GM11168 (cell line): Measurements from ENCODE around the gene PLK3.

ENCODE experiments used
- in situ Hi-C: fragments of 300-500 bp; cut with MboI; formaldehyde crosslinking; loops from one replicate; pipeline ENCODE4 v1.12.0; 2022; ENCODE audit warnings: low sequenced_read_pairs; ENCODE audit not compliant: unreplicated experiment

PLK3 gene

DNA sequence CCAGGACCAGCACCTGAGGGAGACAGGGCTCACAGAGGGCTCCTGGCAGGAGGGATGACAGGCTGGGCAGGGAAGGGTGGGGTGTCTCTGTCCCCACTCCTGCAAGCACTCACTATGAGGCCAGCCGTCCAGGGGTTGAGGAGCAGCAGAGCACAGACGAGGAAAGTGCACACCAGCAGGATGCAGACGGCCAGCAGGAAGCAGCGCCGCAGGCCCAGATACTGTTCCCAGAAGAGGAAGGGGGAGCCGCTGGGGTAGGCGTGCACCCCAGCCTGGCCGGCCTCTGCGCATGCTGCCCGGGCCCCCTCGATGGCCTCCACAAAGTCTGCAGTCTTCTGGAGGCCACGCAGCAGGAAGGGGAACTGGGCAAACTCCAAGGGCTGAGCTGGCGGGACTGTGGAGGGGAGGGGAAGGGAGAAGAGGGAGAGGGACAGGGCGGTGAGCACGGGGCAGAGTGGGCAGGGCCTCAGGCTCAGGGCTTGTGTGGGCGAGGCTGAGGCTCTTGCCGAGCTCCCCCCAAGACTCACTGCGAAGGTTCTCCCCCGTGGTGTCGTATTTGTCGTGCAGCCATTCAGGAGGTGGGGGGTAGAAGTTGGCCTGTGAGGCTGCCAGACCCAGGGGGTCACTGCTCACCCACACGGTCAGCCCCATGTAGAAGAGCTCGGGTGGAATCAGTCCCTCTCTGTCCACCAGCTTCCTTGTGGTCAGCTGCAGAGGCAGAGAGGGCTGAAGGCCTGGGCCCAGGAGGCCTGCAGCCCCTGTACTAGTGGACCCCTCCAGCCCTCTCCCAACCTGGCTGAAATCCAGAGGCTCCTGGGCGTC is 26.4 kb downstream of the PLK3 start:
- in situ Hi-C loops: loop anchor here (25.0 kb wide), 1 partner anchor 461 kb away; no protein-coding TSS in a partner anchor

DNA sequence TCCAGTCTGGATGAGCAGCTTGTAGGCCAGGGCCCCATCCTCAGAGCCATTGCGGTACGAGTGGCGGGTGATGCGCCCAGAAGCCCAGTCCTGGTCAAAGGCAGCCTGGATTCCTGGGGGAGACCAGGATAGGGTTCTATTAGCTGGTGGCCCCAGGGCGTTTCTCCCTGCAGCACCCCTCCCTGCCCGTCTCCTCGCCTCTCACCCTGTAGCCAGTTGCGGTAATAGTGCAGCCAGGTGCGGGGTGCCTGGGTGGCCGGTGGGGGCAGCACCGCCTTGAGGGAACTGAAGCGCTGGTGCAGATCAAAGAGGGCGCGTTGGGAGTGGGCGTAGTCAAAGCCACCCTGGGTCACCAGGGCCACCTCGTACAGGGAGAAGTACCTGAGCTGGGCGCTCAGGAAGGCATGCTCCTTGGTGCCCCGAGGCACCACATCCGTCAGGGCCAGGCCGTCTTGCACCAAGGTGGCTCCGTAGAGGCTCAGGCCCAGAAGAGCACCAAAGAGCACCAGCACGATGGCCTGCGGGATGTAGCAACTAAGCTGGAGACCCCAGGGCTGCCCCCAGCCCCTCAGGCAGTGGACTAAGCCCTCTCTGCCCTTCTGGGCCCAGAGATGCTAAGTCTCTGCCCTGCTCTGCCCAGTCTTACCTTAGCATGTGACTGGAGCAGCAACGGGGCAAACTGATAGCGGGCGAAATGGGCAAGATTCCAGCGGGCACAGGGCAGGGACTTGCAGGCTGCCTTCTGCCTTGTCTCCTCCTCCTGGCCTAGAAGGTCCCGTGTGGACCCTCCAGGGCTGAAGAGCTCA is 27.2 kb downstream of the PLK3 start:
- in situ Hi-C loops: loop anchor here (25.0 kb wide), 1 partner anchor 460 kb away; no protein-coding TSS in a partner anchor

DNA sequence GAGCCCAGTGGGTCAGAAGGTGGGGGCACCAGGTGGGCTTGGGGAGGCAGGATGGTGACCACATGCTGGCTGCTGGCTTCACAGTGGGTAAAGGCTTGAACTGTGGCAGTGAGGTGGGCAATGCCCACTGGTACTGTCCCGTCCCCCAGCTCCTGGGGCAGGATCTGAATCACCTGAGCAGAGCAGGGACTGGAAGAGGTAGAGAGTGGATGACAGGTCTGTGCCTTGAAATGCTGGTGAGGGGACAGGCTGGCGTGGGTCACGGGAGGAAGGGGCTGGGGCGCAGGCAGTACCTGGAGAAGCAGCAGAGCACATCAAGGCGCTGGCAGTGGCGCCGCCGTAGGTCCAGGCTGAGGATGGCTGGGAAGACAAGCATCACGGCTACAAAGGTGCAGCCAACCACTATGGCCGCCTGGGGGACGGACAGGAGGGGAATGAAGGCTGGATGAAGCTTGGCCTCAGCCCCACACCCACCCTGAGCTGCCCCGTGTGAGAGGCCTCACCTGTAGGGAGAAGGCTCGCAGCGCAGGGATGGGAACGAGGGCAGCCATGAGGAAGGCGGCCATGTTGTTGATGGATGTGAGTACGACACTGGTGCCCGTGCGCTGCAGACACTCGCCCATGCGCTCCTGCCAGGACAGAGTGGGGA is 27.9 kb downstream of the PLK3 start:
- in situ Hi-C loops: loop anchor here (25.0 kb wide), 1 partner anchor 459 kb away; no protein-coding TSS in a partner anchor

DNA sequence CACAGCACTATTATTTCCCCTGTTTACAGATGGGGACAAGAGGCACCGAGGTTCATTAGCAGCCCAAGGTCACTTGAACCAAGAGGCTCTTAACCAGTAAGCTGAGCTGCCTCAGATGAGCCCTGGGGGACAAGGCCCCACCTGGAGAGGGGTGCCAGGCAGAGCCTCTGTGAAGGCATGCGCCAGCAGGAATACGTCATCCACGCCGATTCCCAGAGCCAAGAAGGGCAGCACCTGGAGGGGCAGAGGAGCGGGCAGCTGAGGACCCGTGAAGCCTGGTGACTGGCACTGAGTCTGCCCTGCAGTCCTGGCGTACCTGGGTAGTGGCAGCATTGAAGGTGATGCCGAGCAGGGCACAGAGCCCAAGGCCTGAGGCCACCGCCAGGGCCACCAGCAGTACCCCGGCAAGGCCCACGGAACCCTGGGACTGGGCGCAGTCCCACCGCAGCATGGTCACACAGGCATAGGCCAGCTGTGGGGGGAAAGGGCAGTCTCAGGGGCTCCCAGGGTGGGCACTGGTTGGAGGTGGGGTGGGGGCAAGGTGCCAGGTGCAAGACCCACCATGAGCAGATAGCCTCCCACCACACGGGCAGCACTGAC is 28.8 kb downstream of the PLK3 start:
- in situ Hi-C loops: loop anchor here (25.0 kb wide), 1 partner anchor 458 kb away; no protein-coding TSS in a partner anchor

DNA sequence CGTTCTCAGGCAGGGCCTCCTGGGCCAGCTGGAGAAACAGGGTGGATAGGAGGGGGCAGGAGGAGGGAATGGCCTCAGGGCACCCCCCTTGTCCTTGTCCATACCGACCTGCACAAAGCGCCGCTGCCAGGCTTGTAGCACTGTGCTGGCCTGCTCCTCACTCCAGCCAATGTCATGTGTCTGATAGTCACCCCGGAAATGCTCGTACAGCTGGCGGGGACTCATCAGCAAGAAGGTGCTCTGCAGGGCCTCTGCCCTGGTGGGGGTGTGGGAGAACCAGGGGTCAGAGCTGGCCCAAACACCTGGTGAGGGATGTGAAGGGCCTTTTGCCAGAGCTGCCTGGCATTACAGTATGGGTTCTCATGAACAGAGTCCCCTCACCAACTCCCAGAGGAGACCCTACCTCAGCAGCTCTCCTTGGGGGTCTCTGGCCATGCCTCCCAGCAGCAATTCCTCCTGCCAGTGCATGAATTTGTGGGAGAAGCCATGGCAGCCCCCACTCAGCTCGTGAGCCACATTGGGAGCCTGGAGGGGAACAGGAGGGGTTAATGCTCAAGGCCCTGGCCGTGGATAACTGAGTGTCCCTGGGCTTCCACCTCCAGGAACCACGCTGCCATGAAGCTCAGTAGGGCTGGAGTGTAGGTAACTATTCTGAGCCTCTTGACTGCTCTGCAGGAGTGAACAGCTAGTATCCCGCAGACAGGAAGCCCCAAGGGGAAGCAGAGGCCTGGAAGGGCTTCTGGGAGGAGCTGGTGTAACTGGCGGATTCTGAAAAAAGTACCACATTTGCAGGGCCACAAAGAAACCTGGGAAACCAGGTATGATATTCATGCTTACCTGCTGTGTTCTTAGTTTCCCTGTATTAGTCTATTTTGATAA is 29.6 kb downstream of the PLK3 start:
- in situ Hi-C loops: loop anchor here (25.0 kb wide), 1 partner anchor 458 kb away; no protein-coding TSS in a partner anchor

DNA sequence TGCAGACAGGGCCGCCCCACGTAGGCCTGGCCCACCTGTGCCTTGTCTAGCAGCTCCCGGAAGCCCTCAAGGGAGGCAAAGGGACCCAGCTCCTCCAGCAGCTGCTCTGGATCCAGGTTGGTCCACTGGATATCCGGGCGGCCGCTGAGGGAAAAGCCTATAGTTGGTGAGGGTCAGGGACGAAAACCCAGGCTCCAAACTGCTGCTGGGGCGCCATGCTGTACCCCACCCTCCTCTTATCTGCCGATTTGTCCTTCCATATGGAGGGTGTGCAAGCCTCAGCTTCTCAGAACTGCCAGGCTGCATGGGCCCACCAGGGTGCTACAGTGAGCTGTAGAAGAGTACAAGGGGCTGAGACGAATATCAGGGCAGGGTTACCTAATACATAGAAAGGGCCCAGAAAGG is 30.7 kb downstream of the PLK3 start:
- in situ Hi-C loops: loop anchor here (25.0 kb wide), 1 partner anchor 456 kb away; no protein-coding TSS in a partner anchor

DNA sequence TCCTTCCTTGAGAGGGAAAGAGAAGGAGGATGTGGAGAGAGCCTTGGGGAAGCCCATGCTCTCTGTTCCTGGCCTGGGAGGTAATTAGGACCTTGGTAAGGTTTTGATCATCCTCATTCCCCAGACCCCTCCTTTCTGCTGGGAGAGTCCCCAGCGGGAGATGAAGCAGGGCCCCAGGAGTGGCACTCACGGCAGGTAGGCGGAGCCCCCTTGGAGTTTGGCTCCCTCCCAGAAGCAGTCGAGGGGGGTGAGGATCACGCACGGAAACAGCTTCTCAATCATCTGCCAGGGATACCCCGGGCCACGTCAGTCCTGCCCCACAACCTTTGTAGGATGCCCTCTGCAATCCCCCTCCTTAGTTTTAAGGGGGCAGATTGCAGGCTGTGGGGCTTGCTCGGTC is 31.3 kb downstream of the PLK3 start:
- in situ Hi-C loops: loop anchor here (25.0 kb wide), 1 partner anchor 456 kb away; no protein-coding TSS in a partner anchor

DNA sequence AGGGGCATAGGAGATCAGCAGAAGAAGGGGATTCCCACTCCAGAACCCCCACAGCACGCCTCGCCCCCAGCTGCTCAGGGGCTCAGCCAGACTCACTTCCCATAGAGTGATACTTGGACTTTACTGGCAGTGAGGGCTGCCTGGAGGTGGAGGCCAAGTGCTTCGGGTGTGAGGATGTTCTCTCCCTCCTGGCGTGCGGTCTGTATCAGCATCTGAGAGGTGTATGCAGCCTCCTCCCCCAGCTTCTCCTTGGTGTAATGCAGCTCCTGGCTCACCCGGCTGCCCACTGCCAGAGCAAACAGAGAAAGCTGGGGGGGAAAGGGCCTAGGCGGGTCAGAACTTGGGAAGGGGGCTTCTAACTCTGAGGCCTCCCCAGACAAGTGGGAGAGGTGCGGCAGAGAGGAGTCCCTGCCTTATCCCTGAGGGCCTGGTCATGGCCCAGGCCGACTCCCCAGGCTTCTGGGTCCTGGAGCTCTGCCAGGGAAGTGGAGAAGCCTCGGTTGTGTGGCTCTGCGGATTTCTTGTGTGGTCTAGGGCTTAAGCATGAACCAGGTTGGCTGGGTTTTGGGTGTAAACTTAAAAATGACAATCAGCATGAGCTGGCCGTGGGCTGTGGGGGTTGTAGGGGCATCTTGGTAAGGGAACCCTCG is 32.0 kb downstream of the PLK3 start:
- in situ Hi-C loops: loop anchor here (25.0 kb wide), 1 partner anchor 455 kb away; no protein-coding TSS in a partner anchor

DNA sequence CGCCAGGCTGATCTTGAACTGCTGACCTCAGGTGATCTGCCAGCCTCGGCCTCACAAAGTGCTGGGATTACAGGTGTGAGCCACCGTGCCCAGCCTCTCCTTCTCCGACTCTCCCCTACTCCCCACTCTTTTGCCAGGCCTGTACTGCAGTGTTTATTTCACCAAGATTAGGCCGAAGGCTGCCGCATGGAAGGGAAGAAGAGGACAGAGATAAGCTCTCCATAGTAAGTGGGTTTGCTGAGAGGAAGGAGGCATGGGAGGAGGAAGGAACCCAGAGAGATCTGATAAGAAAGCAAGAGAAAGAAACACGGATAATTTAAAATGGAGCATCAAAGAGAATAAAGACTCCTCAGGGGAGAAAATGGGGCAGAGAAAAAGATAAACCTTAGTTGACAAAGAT is 34.2 kb downstream of the PLK3 start:
- in situ Hi-C loops: loop anchor here (25.0 kb wide), 1 partner anchor 453 kb away; no protein-coding TSS in a partner anchor

DNA sequence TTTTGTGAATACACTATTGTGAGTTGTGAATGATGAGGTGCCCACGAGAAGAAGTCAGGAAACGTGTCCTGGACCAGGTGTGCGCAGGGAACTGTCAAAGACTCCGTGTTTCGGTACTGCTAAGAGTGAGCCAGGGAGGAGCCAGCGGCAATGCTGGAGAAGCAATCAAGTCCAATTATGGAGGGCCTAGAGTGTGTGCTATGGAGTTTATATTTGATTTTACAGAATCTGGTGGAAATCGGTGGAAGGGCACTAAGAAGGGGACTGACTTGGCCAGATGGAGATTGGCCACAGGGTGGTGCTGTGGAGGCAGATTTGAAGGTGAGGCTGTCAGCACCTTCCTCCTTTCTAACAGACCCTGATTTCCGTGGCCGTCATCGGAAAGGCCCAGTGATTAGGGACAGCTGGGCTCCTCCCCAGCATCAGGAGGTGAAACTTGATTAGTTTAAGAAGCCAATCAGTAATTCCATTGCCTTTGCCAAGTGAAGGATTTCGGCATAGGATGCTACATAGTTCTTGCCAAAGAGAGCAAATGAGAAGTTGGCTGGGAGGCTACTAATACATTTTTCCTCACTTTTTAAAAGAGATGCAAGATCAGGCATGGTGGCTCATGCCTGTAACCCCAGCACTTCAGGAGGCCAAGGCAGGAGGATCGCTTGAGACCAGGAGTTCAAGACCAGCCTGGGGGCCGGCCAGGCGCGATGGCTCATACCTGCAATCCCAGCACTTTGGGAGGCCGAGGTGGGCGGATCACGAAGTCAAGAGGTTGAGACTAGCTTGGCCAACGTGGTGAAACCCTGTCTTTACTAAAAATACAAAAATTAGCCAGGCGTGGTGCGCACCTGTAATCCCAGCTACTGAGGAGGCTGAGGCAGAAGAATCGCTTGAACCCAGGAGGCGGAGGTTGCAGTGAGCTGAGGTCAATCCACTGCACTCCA is 35.8 kb downstream of the PLK3 start:
- in situ Hi-C loops: loop anchor here (25.0 kb wide), 1 partner anchor 451 kb away; no protein-coding TSS in a partner anchor

DNA sequence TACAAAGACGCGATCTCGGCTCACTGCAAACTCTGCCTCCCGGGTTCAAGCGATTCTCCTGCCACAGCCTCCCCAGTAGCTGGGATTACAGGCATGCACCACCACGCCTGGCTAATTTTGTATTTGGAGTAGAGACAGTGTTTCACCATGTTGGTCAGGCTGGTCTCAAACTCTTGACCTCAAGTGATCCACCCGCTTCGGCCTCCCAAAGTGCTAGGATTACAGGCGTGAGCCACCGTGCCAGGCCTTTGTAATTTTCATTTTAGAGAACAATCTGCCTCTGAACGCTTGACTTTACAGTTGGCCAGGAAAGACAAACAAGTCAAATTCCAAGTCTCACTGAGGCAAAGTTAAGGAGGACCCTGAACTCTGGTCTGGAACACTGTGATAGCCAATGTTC is 38.1 kb downstream of the PLK3 start:
- in situ Hi-C loops: loop anchor here (25.0 kb wide), 1 partner anchor 449 kb away; no protein-coding TSS in a partner anchor

DNA sequence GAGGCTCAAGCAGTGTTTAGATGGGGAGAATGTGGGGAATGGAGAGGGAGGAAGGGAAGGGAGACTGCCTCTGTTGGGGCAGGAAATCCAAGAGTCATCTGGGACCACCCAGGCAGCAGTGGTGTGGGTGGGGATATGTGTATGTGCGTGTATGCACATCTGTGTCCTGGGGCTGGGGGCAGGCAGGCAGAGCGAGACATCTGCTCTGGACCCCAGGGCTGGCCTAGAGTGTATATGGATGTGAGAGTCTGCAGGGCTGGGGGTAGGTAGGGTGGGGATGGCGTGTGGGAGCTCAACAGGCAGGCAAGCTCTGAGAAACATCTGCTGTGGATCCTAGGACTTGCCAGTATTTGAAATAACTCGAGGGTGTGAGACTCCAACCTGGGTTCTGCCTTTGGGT is 39.4 kb downstream of the PLK3 start:
- in situ Hi-C loops: loop anchor here (25.0 kb wide), 1 partner anchor 448 kb away; no protein-coding TSS in a partner anchor

DNA sequence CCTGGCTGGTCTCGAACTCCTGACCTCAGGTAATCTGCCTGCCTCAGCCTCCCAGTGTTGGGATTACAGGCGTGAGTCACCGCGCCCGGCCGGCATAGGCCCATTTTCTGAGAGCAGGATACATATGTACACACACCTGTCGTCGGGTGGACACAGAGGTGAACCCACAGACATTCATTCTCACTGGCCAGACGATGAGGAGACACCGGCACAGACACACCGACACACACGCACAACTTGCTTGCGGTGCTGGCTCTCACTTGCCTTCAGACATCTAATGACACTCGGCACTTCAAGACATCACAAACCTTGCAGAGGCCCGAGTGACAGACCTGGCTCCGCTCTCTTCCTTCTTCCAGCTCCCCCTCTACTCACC is 42.3 kb downstream of the PLK3 start:
- in situ Hi-C loops: loop anchor here (25.0 kb wide), 1 partner anchor 445 kb away; no protein-coding TSS in a partner anchor

DNA sequence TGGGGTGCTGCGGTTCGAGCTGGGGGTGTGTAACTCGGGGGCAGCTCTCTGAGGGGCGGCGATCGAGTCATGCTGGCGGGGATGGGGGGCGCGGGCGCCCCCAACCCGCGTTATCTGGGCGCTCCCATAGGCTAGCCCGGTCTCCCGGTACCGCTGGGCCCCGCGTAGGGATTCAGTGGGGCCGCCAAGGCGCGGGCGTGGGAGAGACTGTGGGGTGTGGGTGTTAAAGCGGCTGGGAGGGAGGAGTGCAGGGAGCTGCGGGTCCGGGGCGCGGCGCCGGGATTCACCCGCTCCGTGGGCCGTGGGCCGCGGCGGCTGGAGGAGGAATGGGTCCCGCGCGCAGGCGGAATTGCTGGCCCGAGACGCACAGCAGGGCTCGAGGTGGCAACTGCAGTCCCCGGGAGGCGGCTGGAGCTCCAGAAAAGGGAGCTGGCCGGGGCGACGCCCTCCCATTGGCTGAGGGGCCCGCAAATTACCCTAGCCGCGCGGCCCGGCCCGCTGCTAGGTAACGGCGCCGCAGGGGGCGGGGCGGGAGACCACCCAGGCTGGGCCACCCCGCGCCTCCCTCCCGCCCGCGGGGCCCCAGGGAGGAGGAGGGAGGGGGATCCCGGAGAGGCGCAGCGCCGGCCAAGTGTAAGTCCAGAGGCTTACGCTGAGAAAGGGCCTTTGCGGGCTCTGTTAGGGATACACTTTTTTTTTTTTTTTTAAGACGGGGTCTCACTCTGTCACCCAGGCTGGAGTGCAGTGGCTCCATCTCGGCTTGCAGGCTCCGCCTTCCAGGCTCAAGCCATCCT is 42.9 kb downstream of the PLK3 start, which contains the start of gene PTCH2:
TSS of gene PTCH2 (minus strand) at position 392 of the 794 bp plus-strand sequence. CDS start at position 71, 321 bp downstream.
- in situ Hi-C loops: loop anchor here (25.0 kb wide), 1 partner anchor 444 kb away; no protein-coding TSS in a partner anchor

DNA sequence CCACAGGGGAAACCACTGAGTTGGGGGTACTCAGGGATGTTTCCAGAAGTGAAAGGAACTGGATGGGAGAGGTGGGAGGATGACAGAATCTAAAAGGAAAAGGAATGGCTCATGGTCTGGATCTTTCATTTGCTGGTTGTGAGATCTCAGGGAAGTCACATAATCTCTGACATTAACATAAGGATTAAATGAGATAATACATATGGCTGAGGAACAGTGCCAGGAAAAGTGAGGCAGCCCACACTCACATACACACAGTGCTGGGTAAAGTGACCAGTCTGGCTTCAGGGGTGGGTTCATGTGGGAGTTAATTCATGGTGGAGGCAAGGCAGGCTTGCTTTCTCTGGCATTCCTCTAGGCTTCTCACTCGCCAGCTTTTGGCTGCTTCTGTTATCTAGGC is 46.8 kb downstream of the PLK3 start:
- in situ Hi-C loops: loop anchor here (25.0 kb wide), 1 partner anchor 440 kb away; no protein-coding TSS in a partner anchor

DNA sequence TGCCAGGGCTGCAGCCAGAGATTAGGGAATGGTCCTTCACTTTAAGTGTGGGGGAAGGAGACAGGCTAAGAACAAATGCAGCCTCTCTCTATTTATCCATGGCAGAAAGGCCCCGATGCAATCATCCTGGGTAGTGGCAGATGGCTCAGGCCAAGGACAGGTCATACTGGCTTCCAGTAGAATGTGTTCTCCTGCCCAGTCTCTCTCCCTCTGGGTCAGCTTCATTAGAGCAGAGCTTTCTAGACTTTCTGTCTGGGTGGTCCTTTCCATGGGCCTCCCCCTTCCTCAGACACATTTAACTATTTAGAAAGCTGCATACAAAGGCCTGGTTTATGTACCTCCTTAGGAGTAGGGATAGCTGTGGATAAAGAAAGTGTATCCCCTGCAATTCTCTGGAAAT is 47.7 kb downstream of the PLK3 start:
- in situ Hi-C loops: loop anchor here (25.0 kb wide), 1 partner anchor 439 kb away; no protein-coding TSS in a partner anchor
